H1 (cell line): ENCODE results near the gene KRTAP10-3. TPM values are rescaled to one million over a fixed set of nuclear protein-coding genes. Genes with fewer than 3 reads are reported as not detected.

ENCODE experiments used
- CTCF ChIA-PET: fragments of 300-600 bp; sonication (Branson Sonifier 250); formaldehyde crosslinking; loops from one replicate; lab custom pipeline; 2021; ENCODE audit not compliant: partially characterized antibody; lab: Charles Lee
- POLR2A ChIA-PET: fragments of 300-600 bp; sonication (Branson Sonifier 250); formaldehyde crosslinking; loops from one replicate; lab custom pipeline; 2021; ENCODE audit warnings: inconsistent platforms; ENCODE audit not compliant: partially characterized antibody; lab: Charles Lee
- DNase-seq, 2 experiments: peaks; one replicate each; pipeline versions ENCODE4 v3.0.0 to v3.0.0-alpha.2; 2010 to 2022; ENCODE audit warnings: low spot score in 2 of 2, low read depth in 1 of 2, mixed read lengths in 1 of 2
- FAIRE-seq: peaks from 2 replicates; lab custom pipeline; 2011; peaks lifted over from hg19 to GRCh38; lab: Jason Lieb, UNC
- H2AFZ ChIP-seq: 2 replicates; pipeline ENCODE4 v1.8.1; 2012; ENCODE audit warnings: low read length, inconsistent platforms
- H2AK5ac ChIP-seq: 2 replicates; pipeline ENCODE4 v1.6.1; 2013; ENCODE audit warnings: low read depth, low read length
- H2BK120ac ChIP-seq: replicated peaks from 2 replicates; pipeline ENCODE3; 2013; ENCODE audit warnings: low read depth, low read length, inconsistent platforms
- H2BK12ac ChIP-seq: 2 replicates; pipeline ENCODE4 v1.6.1; 2013; ENCODE audit warnings: low read depth, low read length
- H2BK15ac ChIP-seq: 2 replicates; pipeline ENCODE4 v1.6.1; 2013; ENCODE audit warnings: low read length
- H2BK20ac ChIP-seq: 2 replicates; pipeline ENCODE4 v1.6.1; 2013; ENCODE audit warnings: low read length
- H2BK5ac ChIP-seq: 2 replicates; pipeline ENCODE4 v1.6.1; 2013; ENCODE audit warnings: low read depth, low read length
- H3K14ac ChIP-seq: 2 replicates; pipeline ENCODE4 v1.6.1; 2013; ENCODE audit warnings: inconsistent platforms; ENCODE audit not compliant: insufficient read length
- H3K18ac ChIP-seq: 2 replicates; pipeline ENCODE4 v1.6.1; 2013; ENCODE audit warnings: low read length; ENCODE audit errors: extremely low read depth
- H3K23ac ChIP-seq: 2 replicates; pipeline ENCODE4 v1.6.1; 2013; ENCODE audit warnings: inconsistent platforms; ENCODE audit not compliant: insufficient read length
- H3K23me2 ChIP-seq: 2 replicates; pipeline ENCODE4 v1.6.1; 2013; ENCODE audit warnings: low read depth, low read length
- H3K27ac ChIP-seq: 2 replicates; pipeline ENCODE4 v1.6.1; 2011; ENCODE audit warnings: low read depth, low read length, inconsistent platforms
- H3K27me3 ChIP-seq, 4 experiments: replicated peaks in 1 of 4; 1 replicate in 1 of 4; 2 replicates in 3 of 4; pipeline versions ENCODE4 v1.6.1 to v1.8.1; 2011 to 2013; ENCODE audit warnings: low read length in 3 of 4, mild to moderate bottlenecking in 3 of 4, inconsistent platforms in 2 of 4, mixed read lengths in 2 of 4, moderate library complexity in 1 of 4; ENCODE audit not compliant: control insufficient read depth in 3 of 4, insufficient read depth in 3 of 4; ENCODE audit errors: extremely low read depth in 1 of 4
- H3K36me3 ChIP-seq, 4 experiments: 2 replicates each; pipeline versions ENCODE4 v1.6.1 to v1.8.1; 2011 to 2013; ENCODE audit warnings: mild to moderate bottlenecking in 4 of 4, low read length in 3 of 4, moderate library complexity in 2 of 4, control low read depth in 1 of 4, inconsistent platforms in 1 of 4; ENCODE audit not compliant: insufficient read depth in 4 of 4, control insufficient read depth in 2 of 4
- H3K4ac ChIP-seq: replicated peaks from 2 replicates; pipeline ENCODE3; 2013; ENCODE audit warnings: low read length, low read depth, mixed read lengths, inconsistent platforms; ENCODE audit not compliant: insufficient read length
- H3K4me1 ChIP-seq, 4 experiments: replicated peaks in 1 of 4; 1 replicate in 1 of 4; 2 replicates in 3 of 4; pipeline versions ENCODE4 v1.6.1 to v1.8.1; 2011 to 2013; ENCODE audit warnings: low read length in 3 of 4, inconsistent platforms in 2 of 4, mixed read lengths in 1 of 4; ENCODE audit not compliant: insufficient read depth in 4 of 4, control insufficient read depth in 3 of 4
- H3K4me2 ChIP-seq, 2 experiments: 2 replicates each; pipeline versions ENCODE4 v1.6.1 to v1.8.1; 2011 to 2013; ENCODE audit warnings: low read depth in 2 of 2, low read length in 2 of 2, control low read depth in 1 of 2, inconsistent platforms in 1 of 2, mild to moderate bottlenecking in 1 of 2; ENCODE audit not compliant: insufficient read depth in 1 of 2
- H3K4me3 ChIP-seq, 4 experiments: fragments of 200-600, 300-600 bp in 1 of 4; sonication (generic), shearing (Covaris generic), sonication (Bioruptor Twin) in 1 of 4; 2 replicates each; pipeline versions ENCODE4 v1.5.1 to v1.8.1; 2011 to 2016; ENCODE audit warnings: low read length in 4 of 4, low read depth in 3 of 4, control low read depth in 2 of 4, inconsistent platforms in 2 of 4, mild to moderate bottlenecking in 2 of 4, mixed read lengths in 1 of 4, moderate library complexity in 1 of 4; ENCODE audit not compliant: insufficient read depth in 2 of 4; ENCODE audit errors: extremely low read depth in 1 of 4
- H3K56ac ChIP-seq: replicated peaks from 2 replicates; pipeline ENCODE3; 2013; ENCODE audit warnings: low read depth, mild to moderate bottlenecking, mixed read lengths, low read length, inconsistent platforms; ENCODE audit not compliant: insufficient read length
- H3K79me1 ChIP-seq: 2 replicates; pipeline ENCODE4 v1.6.1; 2013; ENCODE audit warnings: low read depth, low read length, control low read depth
- H3K79me2 ChIP-seq, 2 experiments: 2 replicates each; pipeline versions ENCODE4 v1.6.1 to v1.8.1; 2012 to 2013; ENCODE audit warnings: low read length in 2 of 2, mild to moderate bottlenecking in 2 of 2, inconsistent platforms in 1 of 2; ENCODE audit not compliant: insufficient read depth in 2 of 2, control insufficient read depth in 1 of 2
- H3K9ac ChIP-seq, 4 experiments: replicated peaks in 1 of 4; 1 replicate in 1 of 4; 2 replicates in 3 of 4; pipeline versions ENCODE4 v1.6.1 to v1.8.1; 2011 to 2013; ENCODE audit warnings: low read depth in 3 of 4, low read length in 3 of 4, control low read depth in 2 of 4, mild to moderate bottlenecking in 2 of 4, moderate library complexity in 2 of 4, inconsistent platforms in 1 of 4; ENCODE audit errors: extremely low read depth in 1 of 4
- H3K9me3 ChIP-seq, 2 experiments: 2 replicates each; pipeline versions ENCODE4 v1.6.1 to v1.8.1; 2012 to 2013; ENCODE audit warnings: mild to moderate bottlenecking in 2 of 2, moderate library complexity in 2 of 2, control low read depth in 1 of 2, inconsistent platforms in 1 of 2, low read depth in 1 of 2, low read length in 1 of 2, mixed read lengths in 1 of 2; ENCODE audit not compliant: insufficient read depth in 2 of 2
- H4K20me1 ChIP-seq, 2 experiments: replicated peaks in 1 of 2; 2 replicates each; pipeline versions ENCODE3 to v1.8.1; 2011 to 2013; ENCODE audit warnings: inconsistent platforms in 2 of 2, low read length in 2 of 2, mild to moderate bottlenecking in 1 of 2; ENCODE audit not compliant: insufficient read depth in 2 of 2, control insufficient read depth in 1 of 2
- H4K5ac ChIP-seq: 2 replicates; pipeline ENCODE4 v1.6.1; 2013; ENCODE audit warnings: low read length, low read depth, mixed read lengths, inconsistent platforms; ENCODE audit not compliant: insufficient read length
- H4K8ac ChIP-seq: 2 replicates; pipeline ENCODE4 v1.8.0; 2013; ENCODE audit warnings: mild to moderate bottlenecking, moderate library complexity, low read length, inconsistent platforms; ENCODE audit not compliant: insufficient read depth; ENCODE audit errors: extremely low read depth
- H4K91ac ChIP-seq: replicated peaks from 2 replicates; pipeline ENCODE3; 2013; ENCODE audit warnings: low read length, mixed read lengths, inconsistent platforms; ENCODE audit not compliant: insufficient read length
- CTCF ChIP-seq, 3 experiments: IDR thresholded peaks; 1 replicate in 2 of 3; 2 replicates in 1 of 3; pipeline versions ENCODE4 v1.5.1 to v1.6.1; 2011; ENCODE audit warnings: low read length in 3 of 3, mild to moderate bottlenecking in 3 of 3, inconsistent platforms in 2 of 3, low read depth in 1 of 3, moderate library complexity in 1 of 3; ENCODE audit not compliant: insufficient read depth in 1 of 3; ENCODE audit errors: control extremely low read depth in 1 of 3
- JUND ChIP-seq: IDR thresholded peaks from 2 replicates; pipeline ENCODE4 v1.6.1; 2011; ENCODE audit warnings: mild to moderate bottlenecking, improper control_type of control experiment, low read length
- WGBS, 2 experiments: shearing (Covaris generic) in 1 of 2; methylation state at CpG; one replicate each; pipeline versions ENCODE4 v1.1.6 to v1.1.7; 2013 to 2015; ENCODE audit warnings: low lambda C conversion rate in 2 of 2, mixed read lengths in 2 of 2, inconsistent platforms in 1 of 2, low coverage in 1 of 2, missing lambda C conversion rate in 1 of 2; ENCODE audit not compliant: insufficient replicate concordance in 2 of 2, insufficient coverage in 1 of 2, insufficient read length in 1 of 2; ENCODE audit errors: extremely low coverage in 1 of 2, missing lambda C conversion rate in 1 of 2; 5-methylcytosine and 5-hydroxymethylcytosine counted together
- polyA plus RNA-seq, 7 experiments: library from polyadenylated mRNA; depleted of rRNA in 3 of 7; stranded (reverse) in 5 of 7; unstranded in 2 of 7; fragments of >200 nt in 5 of 7; fragments of 200-250 nt in 2 of 7; gene quantifications; 1 replicate in 5 of 7; 2 replicates in 1 of 7; 4 replicates in 1 of 7; pipeline versions ENCODE4 v1.2.1 to v1.2.3, GENCODE V29; 2011 to 2013; ENCODE audit warnings: missing spikeins in 2 of 7, mixed read lengths in 2 of 7
- total RNA-seq: library from RNA; stranded (reverse); fragmentation: NEBNext Ultra II Directional; extraction: Animal tissue kit (Norgen Biotek cat#: 25700); gene quantifications from 2 replicates; pipeline ENCODE4 v1.2.1, GENCODE V29; 2021

The KRTAP10-3 gene
- total and polyA plus RNA-seq, 2 of the 8 experiments (the other 6 are each of a cell fraction or from before 2014, with no cell fraction given), result not detected

- Histone ChIP-seq H4K20me1 (peaks cover 3 to 6% of the 10 kb centered on the region in 2 experiments), H3K4me3 (no peak overlapping the region), H2AFZ (no peak overlapping the region), H3K79me1 (no peaks in the 10 kb centered on the region), H3K79me2 (no peaks in the 10 kb centered on the region)
- no peak for TF ChIP-seq JUND
- peak in 1 of 3 experiments; percentile 12; a peak in 1 of 4 replicates for TF ChIP-seq CTCF (IDR thresholded peaks at IDR 0.05; ENCODE audit: control extremely low read depth in 1 of 3, insufficient read depth in 1 of 3, low read depth in 1 of 3, low read length in 3 of 3)
- TF ChIP-seq, all 59 proteins: peak for 1
- no peaks in the 10 kb centered on the region for H3K9me3 ChIP-seq
- no peak overlapping the region for H3K4me2 ChIP-seq
- H2BK15ac ChIP-seq, result no peak overlapping the region
- no peak overlapping the region for H3K9ac ChIP-seq
- H4K5ac ChIP-seq, result no peak overlapping the region
- no peak overlapping the region for H3K23ac ChIP-seq
- H2BK12ac ChIP-seq, result no peak overlapping the region
- peak overlapping the region; percentile 55 for H4K91ac ChIP-seq
- WGBS, 2 experiments, result 87% methylated on average over 7 of the region's 12 CpGs; no CpG with 5 or more reads in 1 of the 2 experiments
- ChIA-PET CTCF (interaction anchor here (0.7 to 4.0 kb wide), 26 partner anchors 8 to 290 kb away, joined by 3 to 21 read pairs (median 5); partner anchors contain the start of gene TSPEAR), POLR2A (interaction anchor here (1.7 to 1.9 kb wide), 2 partner anchors 16 to 24 kb away, joined by 4 to 5 read pairs; no protein-coding TSS in a partner anchor)
- no peaks in the 10 kb centered on the region; a peak in 3 of 7 replicates for H3K4me1 ChIP-seq
- no peak overlapping the region for H2AK5ac ChIP-seq
- H2BK120ac ChIP-seq, result no peak overlapping the region
- no peak overlapping the region for H2BK5ac ChIP-seq
- no peak for FAIRE-seq
- 0 out of 2 replicates have a peak, but pooled peaks cover 2% of the 10 kb centered on the region for H3K23me2 ChIP-seq
- H3K14ac ChIP-seq, result no peak overlapping the region
- H3K36me3 ChIP-seq, result peaks cover 0 to 8% (median 8%) of the 10 kb centered on the region in 4 experiments; a peak in 4 of 8 replicates
- no peaks in the 10 kb centered on the region for H3K27me3 ChIP-seq
- H2BK20ac ChIP-seq, result no peak overlapping the region
- no peak overlapping the region for H3K27ac ChIP-seq
- no peak overlapping the region for H3K18ac ChIP-seq
- DNase-seq, result no peak
- H3K56ac ChIP-seq, result no peak overlapping the region
- no peak overlapping the region for H3K4ac ChIP-seq
- H4K8ac ChIP-seq, result no peak overlapping the region
These were observed 49.1 kb downstream of the KRTAP10-3 start for GRCh38 chr21:44509539-44509938.
